Heart right ventricle (tissue), 16 donors: ENCODE measurements around the gene CD8B. TPM values are rescaled to one million over a fixed set of nuclear protein-coding genes. Genes with fewer than 3 reads are reported as not detected.

Experiments used
- ATAC-seq, 8 donors: fragments of 200-7000 bp; cut with Tn5 transposase; one replicate each; pipeline ENCODE4 v1.9.1; 2020; ENCODE audit warnings: mild to moderate bottlenecking in 8 of 8, moderate library complexity in 8 of 8, moderate number of reproducible peaks in 1 of 8
- DNase-seq, 2 donors: peaks; one replicate each; pipeline ENCODE4 v3.0.0-alpha.2; 2020
- H3K27ac ChIP-seq, 10 donors: fragments of 200-600 bp; sonication (generic) in 2 of 10; one replicate each; pipeline versions ENCODE4 v1.5.0 to v1.8.0; 2020 to 2022; ENCODE audit warnings: mild to moderate bottlenecking in 3 of 10
- H3K27me3 ChIP-seq, 7 donors: fragments of 200-600 bp; one replicate each; pipeline ENCODE4 v1.8.0; 2021 to 2022; ENCODE audit warnings: mild to moderate bottlenecking in 2 of 7
- H3K36me3 ChIP-seq, 9 donors: fragments of 200-600 bp; sonication (generic) in 1 of 9; one replicate each; pipeline versions ENCODE4 v1.5.0 to v1.8.0; 2020 to 2022; ENCODE audit warnings: mild to moderate bottlenecking in 2 of 9
- H3K4me1 ChIP-seq, 9 donors: fragments of 200-600 bp; sonication (generic) in 1 of 9; one replicate each; pipeline versions ENCODE4 v1.5.0 to v1.8.0; 2020 to 2022; ENCODE audit warnings: mild to moderate bottlenecking in 4 of 9
- H3K4me3 ChIP-seq, 10 donors: fragments of 200-600 bp; sonication (generic) in 2 of 10; one replicate each; pipeline versions ENCODE4 v1.5.0 to v1.8.0; 2020 to 2022; ENCODE audit warnings: mild to moderate bottlenecking in 7 of 10, moderate library complexity in 2 of 10
- H3K9me3 ChIP-seq, 11 donors: fragments of 200-600 bp in 10 of 11; sonication (generic) in 2 of 11; one replicate each; pipeline versions ENCODE4 v1.5.0 to v1.8.0; 2013 to 2022; ENCODE audit warnings: mild to moderate bottlenecking in 2 of 11, control low read depth in 1 of 11, moderate library complexity in 1 of 11
- WGBS, 2 donors: extraction: QIAGEN DNeasy Blood & Tissue Kit; methylation state at CpG; one replicate each; pipeline ENCODE4 v1.1.7; 2013; ENCODE audit warnings: inconsistent platforms in 1 of 2; 5-methylcytosine and 5-hydroxymethylcytosine counted together
- intact Hi-C, 10 donors: fragments of 100-400 bp; cut with DNase I; formaldehyde crosslinking; loops; one replicate each; pipeline versions ENCODE4 v1.11.1 to v1.14.2; 2022
- polyA plus RNA-seq, 2 donors: library from polyadenylated mRNA; stranded (reverse); fragments of 200-250 nt; gene quantifications; one replicate each; pipeline ENCODE4 v1.2.3, GENCODE V29; 2013
- total RNA-seq, 10 donors: library from RNA; stranded (reverse); fragmentation: NEBNext Ultra II Directional in 3 of 10; extraction: Animal tissue kit (Norgen Biotek cat#: 25700) in 3 of 10; gene quantifications; one replicate each; pipeline versions ENCODE4 v1.2.1 to v1.2.4, GENCODE V29; 2021 to 2023
- TF ChIP-seq, protein P1 (sequence below), 9 donors: fragments of 200-600 bp; sonication (generic) in 2 of 9; IDR thresholded peaks; one replicate each; pipeline versions ENCODE4 v1.5.0 to v1.8.0; 2021 to 2022; ENCODE audit warnings: antibody characterized with exemption in 9 of 9, mild to moderate bottlenecking in 5 of 9, moderate library complexity in 1 of 9
- donor health status: Arrhythmogenic right ventricular cardiomyopathy.
- donor health status: ischemic (EF 13 %, LVEDD 7.1; RV severe dilation, severe dysfunction).
- donor health status: healthy with polysubstance abuse.
- donor health status: DM: no; HTN: yes; CAD: no.
- donor health status: DM: no; HTN: no; CAD: no.
- donor health status: ischemic (EF 25% LVEDD 6.9; RV normal size, moderate dysfunction).
- donor health status: ischemic (EF 25% LVEDD 5.7; RV mildly dilated, moderate dysfunction).
- donor health status: healthy.
- donor health status: DM: yes; HTN: yes; CAD: no.
- donor health status: Ischemic cardiomyopathy.
- donor health status: ischemic (EF 35%, LVEDD 5.7; RV mildly dilated, moderate dysfunction).
- donor health status: nonischemic (EF 11% LVEDD 7.7; RV severe dilation, severe dysfunction).
- donor health status: DM: yes; HTN: yes; CAD: no.
- donor health status: PGD.
- donor health status: ischemic (EF 29% LVEDD 5.4; RV normal size, mild dysfunction).
- donor health status: nonischemic (EF 23%, LVEDD 6.1; RV moderate dilation, normal function).

The CD8B gene
- total and polyA plus RNA-seq, 12 donors: 0.28 to 5.2 (median 0.50) TPM; not detected in 8

DNA sequence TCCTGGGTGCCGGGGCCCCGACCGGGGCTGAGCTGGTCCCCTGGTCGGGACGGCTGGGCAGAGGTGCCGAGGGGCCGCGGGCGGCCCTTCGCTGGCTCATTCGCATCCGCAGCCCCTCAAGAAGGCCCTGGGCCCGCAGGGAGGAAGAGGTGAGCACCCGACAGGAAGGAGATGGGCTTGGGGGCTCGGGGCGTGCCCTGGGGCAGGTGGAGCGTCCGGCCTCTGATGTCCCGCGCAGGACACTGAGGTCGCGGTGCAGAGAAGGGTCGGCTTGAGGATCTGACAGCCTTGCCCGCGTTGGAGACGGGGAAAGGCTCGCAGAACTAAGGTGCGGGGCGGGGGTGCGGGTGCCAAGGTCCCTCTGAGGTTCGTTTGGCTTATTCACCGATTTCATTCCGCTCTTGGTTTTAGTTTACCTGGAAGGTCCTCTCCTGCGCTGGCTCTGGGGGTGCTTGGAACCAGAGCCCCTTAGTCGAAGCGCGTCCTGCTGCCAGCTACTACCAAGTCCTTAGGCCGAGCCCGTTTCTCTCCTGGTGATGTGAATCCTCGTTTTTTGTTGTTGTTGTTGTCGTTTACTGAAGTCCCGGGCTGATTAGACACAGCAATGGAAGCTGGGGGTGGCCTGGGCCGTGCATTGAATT lies 52.1 kb downstream of the CD8B start:
- TF ChIP-seq, protein P1, sequence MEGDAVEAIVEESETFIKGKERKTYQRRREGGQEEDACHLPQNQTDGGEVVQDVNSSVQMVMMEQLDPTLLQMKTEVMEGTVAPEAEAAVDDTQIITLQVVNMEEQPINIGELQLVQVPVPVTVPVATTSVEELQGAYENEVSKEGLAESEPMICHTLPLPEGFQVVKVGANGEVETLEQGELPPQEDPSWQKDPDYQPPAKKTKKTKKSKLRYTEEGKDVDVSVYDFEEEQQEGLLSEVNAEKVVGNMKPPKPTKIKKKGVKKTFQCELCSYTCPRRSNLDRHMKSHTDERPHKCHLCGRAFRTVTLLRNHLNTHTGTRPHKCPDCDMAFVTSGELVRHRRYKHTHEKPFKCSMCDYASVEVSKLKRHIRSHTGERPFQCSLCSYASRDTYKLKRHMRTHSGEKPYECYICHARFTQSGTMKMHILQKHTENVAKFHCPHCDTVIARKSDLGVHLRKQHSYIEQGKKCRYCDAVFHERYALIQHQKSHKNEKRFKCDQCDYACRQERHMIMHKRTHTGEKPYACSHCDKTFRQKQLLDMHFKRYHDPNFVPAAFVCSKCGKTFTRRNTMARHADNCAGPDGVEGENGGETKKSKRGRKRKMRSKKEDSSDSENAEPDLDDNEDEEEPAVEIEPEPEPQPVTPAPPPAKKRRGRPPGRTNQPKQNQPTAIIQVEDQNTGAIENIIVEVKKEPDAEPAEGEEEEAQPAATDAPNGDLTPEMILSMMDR (IDR thresholded peaks at IDR 0.05): no peak
- intact Hi-C loops: loop anchor here in 1 of 10 donors (5.0 kb wide), 1 partner anchor 42 kb away; no protein-coding TSS in a partner anchor
- Histone ChIP-seq H3K4me3 (peak overlapping the region in 1 of 10 donors; percentile 56), H3K27ac (peak overlapping the region in 1 of 10 donors; percentile 67), H3K36me3 (no peaks in the 10 kb centered on the region), H3K4me1 (peaks cover 2 to 30% (median 19%) of the 10 kb centered on the region in 9 donors), H3K27me3 (peaks cover 0 to 68% (median 47%) of the 10 kb centered on the region in 7 donors), H3K9me3 (no peaks in the 10 kb centered on the region)
- no peak for DNase-seq
- ATAC-seq: no peak
- WGBS, 2 donors: 24 to 33% methylated on average over 43 of the region's 43 CpGs

DNA sequence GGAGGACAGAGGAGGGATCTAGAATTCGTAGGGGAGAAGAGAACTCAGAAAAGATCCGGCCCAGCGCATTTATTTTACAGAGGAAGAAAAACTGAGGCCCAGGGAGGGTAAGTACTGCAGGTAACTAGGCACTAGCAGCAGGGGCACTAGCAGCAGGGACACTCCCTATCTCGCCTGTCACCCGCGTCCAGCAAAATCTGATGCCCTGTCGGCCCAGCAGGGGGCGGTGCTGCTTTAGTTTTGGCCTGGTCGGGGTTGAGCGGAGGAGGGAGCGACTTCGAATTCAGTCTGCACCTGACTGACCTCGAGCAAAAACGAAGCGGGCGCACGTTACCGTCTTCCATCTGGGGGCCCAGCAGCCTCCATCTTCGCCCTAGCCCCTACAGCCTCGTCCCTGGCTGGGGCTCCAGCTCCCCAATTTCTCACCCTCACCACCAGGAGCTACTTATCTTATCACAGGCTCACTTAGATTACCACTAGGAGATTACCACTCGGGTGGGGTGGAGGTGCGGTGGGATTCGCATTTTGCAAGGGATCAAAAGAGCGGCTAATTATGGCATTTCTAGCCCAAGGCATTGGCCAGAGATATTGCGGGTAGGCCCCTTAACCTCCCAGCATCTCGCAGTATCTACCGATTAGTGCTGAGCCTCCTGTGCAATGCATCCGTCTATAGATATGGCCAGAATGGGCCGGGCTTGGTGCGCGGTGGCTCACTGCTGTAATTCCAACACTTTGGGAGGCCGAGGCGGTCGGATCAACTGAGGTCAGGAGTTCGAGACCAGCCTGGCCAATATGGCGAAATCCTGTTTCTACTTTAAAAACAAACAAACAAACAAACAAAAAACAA lies 53.1 kb downstream of the CD8B start:
- intact Hi-C loops: loop anchor here in 1 of 10 donors (5.0 kb wide), 1 partner anchor 41 kb away; no protein-coding TSS in a partner anchor
- Histone ChIP-seq H3K27ac (peak overlapping the region in 1 of 10 donors; percentile 67), H3K4me1 (peaks cover 2 to 30% (median 19%) of the 10 kb centered on the region in 9 donors), H3K4me3 (peak overlapping the region in 9 of 10 donors; percentile 26 to 56 (median 52)), H3K27me3 (peaks cover 0 to 59% (median 45%) of the 10 kb centered on the region in 7 donors), H3K9me3 (no peaks in the 10 kb centered on the region), H3K36me3 (no peaks in the 10 kb centered on the region)
- ATAC-seq (peak; percentile 92 to 97 (median 96)), DNase-seq (peak; percentile 84 to 86)
- 9 to 10% methylated on average over 36 of the region's 36 CpGs for WGBS, 2 donors
- TF ChIP-seq, protein P1 (IDR thresholded peaks at IDR 0.05): peak; percentile 80 to 94 (median 89)

DNA sequence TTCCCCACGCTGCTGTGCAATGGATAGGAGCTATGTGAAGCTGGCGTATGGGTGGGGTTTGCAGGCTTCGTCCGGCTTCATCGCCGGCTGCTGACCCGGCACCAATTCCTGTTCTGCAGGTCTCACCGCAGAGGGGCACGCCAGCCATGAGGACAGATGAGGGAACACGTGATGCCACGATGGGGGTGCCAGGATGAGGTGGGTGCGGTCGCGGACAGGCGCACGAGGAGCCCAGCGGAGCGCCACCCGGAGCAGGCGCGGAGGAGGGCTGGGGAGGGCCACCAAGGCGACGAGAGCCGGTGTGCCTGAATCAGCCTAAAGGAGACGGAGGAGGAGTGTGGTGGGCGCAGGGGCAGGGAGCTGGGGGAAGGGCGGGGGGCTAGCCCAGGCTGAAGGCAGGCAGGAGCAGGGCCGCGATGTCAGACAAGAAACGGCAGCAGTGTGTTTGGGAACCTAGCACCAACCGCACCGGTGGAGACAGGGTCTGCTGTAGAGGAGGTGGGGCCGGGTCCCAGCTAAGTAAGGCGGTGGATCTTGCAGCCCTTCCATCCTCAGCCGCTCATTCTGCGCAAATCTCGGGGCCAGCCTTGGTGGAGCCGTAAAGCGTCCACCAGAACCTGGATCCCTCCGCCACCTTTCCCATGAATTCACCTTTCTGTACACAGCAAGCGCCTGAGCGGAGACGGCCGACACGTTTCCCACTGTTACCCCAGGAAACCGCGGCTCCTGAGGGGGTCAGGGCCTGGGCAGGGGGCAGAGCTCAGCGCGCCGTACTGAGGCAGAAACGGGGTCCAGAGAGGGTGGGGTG lies 54.0 kb downstream of the CD8B start:
- intact Hi-C loops: loop anchor here in 1 of 10 donors (5.0 kb wide), 1 partner anchor 40 kb away; no protein-coding TSS in a partner anchor
- Histone ChIP-seq H3K27ac (peak overlapping the region in 1 of 10 donors; percentile 67), H3K36me3 (no peaks in the 10 kb centered on the region), H3K27me3 (peaks cover 0 to 52% (median 40%) of the 10 kb centered on the region in 7 donors), H3K4me1 (peaks cover 2 to 30% (median 19%) of the 10 kb centered on the region in 9 donors), H3K4me3 (peak overlapping the region; percentile 26 to 56 (median 52)), H3K9me3 (no peaks in the 10 kb centered on the region)
- WGBS, 2 donors: 1 to 2% methylated on average over 51 of the region's 51 CpGs
- DNase-seq (peak in 1 of 2 donors; percentile 33), ATAC-seq (peak; percentile 59 to 83 (median 68))
- TF ChIP-seq, protein P1 (IDR thresholded peaks at IDR 0.05): no peak
